SK-N-SH (cell line): ENCODE results near the gene HACD4.

ENCODE experiments used
- EZH2phosphoT487 ChIP-seq: fragments of 200-600 bp; sonication (generic); IDR thresholded peaks from 2 replicates; pipeline ENCODE4 v1.6.1; 2017; ENCODE audit warnings: low read depth, mixed run types, mild to moderate bottlenecking, antibody characterized with exemption, moderate library complexity, borderline replicate concordance
- RAD21 ChIP-seq: IDR thresholded peaks from 2 replicates; pipeline ENCODE4 v1.6.1; 2012; ENCODE audit warnings: mild to moderate bottlenecking, low read length

- TF ChIP-seq EZH2phosphoT487 = no peak
- TF ChIP-seq RAD21 = no peak
Observed at GRCh38 chr9:21077781-21078180, 46.3 kb upstream of the HACD4 start, which contains the start of gene IFNB1.
